Mammary epithelial cell (primary cell): Measurements from ENCODE around the gene HEXD.

ENCODE experiments used
- CTCF ChIP-seq, 2 donors: IDR thresholded peaks in 1 of 2; conservative IDR thresholded peaks in 1 of 2; 2 replicates each; pipeline ENCODE4 v1.5.1; 2011 to 2012; ENCODE audit warnings: inconsistent platforms in 2 of 2, low read length in 2 of 2, mild to moderate bottlenecking in 2 of 2, control low read depth in 1 of 2, low read depth in 1 of 2; ENCODE audit not compliant: insufficient read depth in 1 of 2; ENCODE audit errors: extremely low read depth in 1 of 2
- EZH2 ChIP-seq: IDR thresholded peaks from 2 replicates; pipeline ENCODE4 v1.6.1; 2012; ENCODE audit warnings: low read length, inconsistent platforms, borderline replicate concordance

- no peak for TF ChIP-seq CTCF (conservative IDR thresholded peaks at IDR 0.05 in 1 of 2, IDR thresholded peaks at IDR 0.05 in 1 of 2; ENCODE audit: extremely low read depth in 1 of 2, insufficient read depth in 1 of 2, low read depth in 1 of 2, low read length in 2 of 2)
- no peak for TF ChIP-seq EZH2
Observed at GRCh38 chr17:82429824-82430223, 11.7 kb downstream of the HEXD start.
